Measurements from ENCODE around the gene CCNK.

DNA sequence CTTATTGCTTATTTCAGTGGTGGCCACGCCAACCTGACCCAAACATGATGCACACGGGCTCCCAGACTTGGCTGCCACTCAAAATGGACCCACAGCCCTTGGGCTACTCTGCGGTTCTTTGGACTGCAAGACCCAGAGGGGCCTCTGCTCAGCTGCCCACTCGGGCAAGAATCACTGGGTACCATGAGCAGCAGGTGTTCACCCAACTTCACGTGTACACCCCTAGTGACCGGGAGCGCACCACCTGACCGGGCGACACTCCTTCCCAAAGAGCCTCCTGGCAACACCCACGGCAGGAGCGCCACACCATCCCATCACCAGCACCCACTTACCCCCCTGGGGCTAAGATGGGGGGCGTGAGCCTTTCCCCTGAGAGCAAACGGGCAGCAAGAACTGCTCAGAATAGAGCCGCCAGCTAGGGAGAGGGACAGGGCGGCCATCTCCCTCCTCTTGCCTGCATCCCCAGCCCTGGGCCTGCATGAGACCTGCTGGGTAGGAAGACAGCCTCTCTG lies 32.0 kb downstream of the CCNK start:
- TF ChIP-seq, protein P1, sequence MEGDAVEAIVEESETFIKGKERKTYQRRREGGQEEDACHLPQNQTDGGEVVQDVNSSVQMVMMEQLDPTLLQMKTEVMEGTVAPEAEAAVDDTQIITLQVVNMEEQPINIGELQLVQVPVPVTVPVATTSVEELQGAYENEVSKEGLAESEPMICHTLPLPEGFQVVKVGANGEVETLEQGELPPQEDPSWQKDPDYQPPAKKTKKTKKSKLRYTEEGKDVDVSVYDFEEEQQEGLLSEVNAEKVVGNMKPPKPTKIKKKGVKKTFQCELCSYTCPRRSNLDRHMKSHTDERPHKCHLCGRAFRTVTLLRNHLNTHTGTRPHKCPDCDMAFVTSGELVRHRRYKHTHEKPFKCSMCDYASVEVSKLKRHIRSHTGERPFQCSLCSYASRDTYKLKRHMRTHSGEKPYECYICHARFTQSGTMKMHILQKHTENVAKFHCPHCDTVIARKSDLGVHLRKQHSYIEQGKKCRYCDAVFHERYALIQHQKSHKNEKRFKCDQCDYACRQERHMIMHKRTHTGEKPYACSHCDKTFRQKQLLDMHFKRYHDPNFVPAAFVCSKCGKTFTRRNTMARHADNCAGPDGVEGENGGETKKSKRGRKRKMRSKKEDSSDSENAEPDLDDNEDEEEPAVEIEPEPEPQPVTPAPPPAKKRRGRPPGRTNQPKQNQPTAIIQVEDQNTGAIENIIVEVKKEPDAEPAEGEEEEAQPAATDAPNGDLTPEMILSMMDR (IDR thresholded peaks at IDR 0.05): no peak
- TF ChIP-seq POLR2A (IDR thresholded peaks at IDR 0.05): no peak
- no peak for TF ChIP-seq POLR2AphosphoS5 (IDR thresholded peaks at IDR 0.05)
